ENCODE measurements around the gene SPRING1. TPM values are rescaled to one million over a fixed set of nuclear protein-coding genes. Genes with fewer than 3 reads are reported as not detected.

SPRING1 gene
- total and polyA plus RNA-seq, 7 donors: 10.5 to 38.6 (median 16.7) TPM

DNA sequence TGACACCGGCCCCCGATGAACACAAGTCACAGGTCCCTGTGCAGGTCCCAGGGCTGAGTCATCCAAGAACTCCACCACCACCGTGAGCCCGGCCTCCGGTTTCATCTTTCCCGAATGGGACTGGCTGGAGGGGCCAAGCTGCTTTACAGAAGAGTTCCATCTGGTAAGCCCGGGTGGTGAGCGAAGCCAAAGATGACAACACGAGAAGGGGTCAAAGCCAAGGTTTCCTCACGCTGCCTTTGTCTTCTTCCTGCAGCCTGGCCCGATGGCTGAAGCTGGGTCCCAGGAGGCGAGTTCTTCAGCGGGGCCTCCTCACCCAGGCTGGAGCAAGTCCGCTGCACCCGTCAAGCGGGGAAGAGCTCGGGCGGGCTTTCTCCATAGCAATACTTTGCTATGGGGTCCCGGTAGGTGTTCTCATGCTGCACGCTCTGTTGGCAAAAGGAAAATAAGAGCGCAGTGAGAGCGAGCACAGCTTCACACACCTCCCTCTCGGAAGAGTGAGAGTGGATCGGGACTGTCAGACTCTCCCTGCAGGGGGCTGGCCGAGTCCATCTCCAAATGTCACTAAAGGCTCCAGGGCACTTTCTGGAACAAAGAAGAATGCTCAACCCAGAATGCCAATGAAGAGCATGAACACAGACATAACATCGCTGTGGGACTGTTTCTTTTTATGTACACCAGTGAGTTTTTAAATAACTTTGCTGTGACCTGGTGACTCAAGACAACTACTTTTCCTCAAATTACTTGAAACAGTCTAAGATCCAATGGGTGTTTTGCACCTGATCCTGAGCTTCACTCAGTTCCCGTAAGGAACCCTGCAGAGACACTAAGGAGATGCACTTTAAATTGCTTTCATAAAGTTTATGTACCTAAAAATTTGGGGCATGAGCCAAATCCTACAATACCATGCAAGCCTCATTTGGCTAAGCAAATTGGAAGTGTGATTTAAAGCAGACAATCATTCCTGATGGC lies 20.1 kb downstream of the SPRING1 start:
- Histone ChIP-seq H3K4me3 (peak overlapping the region in 1 of 4 donors; percentile 9), H3K27ac (peak overlapping the region in 3 of 4 donors; percentile 17 to 72 (median 66)), H3K9me3 (no peaks in the 10 kb centered on the region), H3K27me3 (no peaks in the 10 kb centered on the region), H3K36me3 (peaks cover 0 to 42% (median 5%) of the 10 kb centered on the region in 4 donors), H3K4me1 (peaks cover 0 to 31% (median 29%) of the 10 kb centered on the region in 4 donors)
- WGBS, 2 donors: 87 to 90% methylated on average over 27 of the region's 27 CpGs
- TF ChIP-seq EP300 (IDR thresholded peaks at IDR 0.05): no peak
- peak in 2 of 4 donors; percentile 19 to 22 for TF ChIP-seq POLR2AphosphoS5 (IDR thresholded peaks at IDR 0.05)
- peak; percentile 93 for DNase-seq
- intact Hi-C loops (cut with DNase I): no loop called here

DNA sequence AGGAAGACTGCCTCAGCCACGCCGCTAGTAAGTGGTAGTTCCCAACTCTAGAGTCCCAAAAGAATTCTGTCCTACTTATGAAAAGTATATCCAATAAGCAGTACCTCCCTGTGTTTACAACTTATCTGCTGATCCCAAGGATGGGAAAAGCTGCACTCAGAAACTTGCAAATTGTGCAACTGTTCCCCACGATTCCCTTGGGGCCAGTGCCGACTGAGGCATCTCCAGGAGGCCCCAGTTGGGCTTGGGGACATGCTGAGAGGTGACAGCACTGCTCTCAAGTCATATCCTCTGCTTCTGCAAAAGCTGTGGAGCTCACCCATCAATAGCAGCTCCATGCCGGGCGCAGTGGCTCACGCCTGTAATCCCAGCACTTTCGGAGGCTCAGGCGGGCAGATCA lies 23.7 kb downstream of the SPRING1 start:
- H3K9me3 ChIP-seq: no peaks in the 10 kb centered on the region
- no peak overlapping the region for H3K4me3 ChIP-seq
- intact Hi-C loops (cut with DNase I): no loop called here
- H3K27me3 ChIP-seq: no peaks in the 10 kb centered on the region
- H3K4me1 ChIP-seq: peaks cover 0 to 21% (median 19%) of the 10 kb centered on the region in 4 donors
- no peak for DNase-seq
- H3K36me3 ChIP-seq: peaks cover 0 to 26% (median 2%) of the 10 kb centered on the region in 4 donors
- WGBS, 2 donors: 91 to 92% methylated on average over 9 of the region's 9 CpGs
- no peak for TF ChIP-seq POLR2AphosphoS5 (IDR thresholded peaks at IDR 0.05)
- no peak for TF ChIP-seq CTCF (IDR thresholded peaks at IDR 0.05)
- TF ChIP-seq POLR2A (IDR thresholded peaks at IDR 0.05): no peak
- TF ChIP-seq EP300 (IDR thresholded peaks at IDR 0.05): no peak
- no peak overlapping the region for H3K27ac ChIP-seq

- H3K9me3 ChIP-seq: no peaks in the 10 kb centered on the region
- peaks cover 0 to 26% (median 2%) of the 10 kb centered on the region in 4 donors for H3K36me3 ChIP-seq
- H3K4me1 ChIP-seq: peaks cover 0 to 21% (median 19%) of the 10 kb centered on the region in 4 donors
- H3K4me3 ChIP-seq: no peak overlapping the region
- no peak overlapping the region for H3K27ac ChIP-seq
- intact Hi-C loops (cut with DNase I): no loop called here
- DNase-seq: no peak
- WGBS, 2 donors: 96 to 98% methylated on average over 2 of the region's 2 CpGs
- TF ChIP-seq POLR2A (IDR thresholded peaks at IDR 0.05) (no peak), EP300 (IDR thresholded peaks at IDR 0.05) (no peak), POLR2AphosphoS5 (IDR thresholded peaks at IDR 0.05) (no peak), CTCF (IDR thresholded peaks at IDR 0.05) (no peak)
- H3K27me3 ChIP-seq: no peaks in the 10 kb centered on the region
Observed at GRCh38 chr12:116713527-116713926, 24.3 kb downstream of the SPRING1 start.

- peaks cover 0 to 25% (median 2%) of the 10 kb centered on the region in 4 donors for H3K36me3 ChIP-seq
- peaks cover 0 to 15% (median 12%) of the 10 kb centered on the region in 4 donors for H3K4me1 ChIP-seq
- no peak overlapping the region for H3K27ac ChIP-seq
- H3K9me3 ChIP-seq: no peaks in the 10 kb centered on the region
- 87 to 93% methylated on average over 17 of the region's 17 CpGs for WGBS, 2 donors
- DNase-seq: no peak
- H3K27me3 ChIP-seq: peaks cover 0 to 2% (median 0%) of the 10 kb centered on the region in 3 donors
- no peak overlapping the region for H3K4me3 ChIP-seq
- TF ChIP-seq EP300 (IDR thresholded peaks at IDR 0.05) (no peak), POLR2AphosphoS5 (IDR thresholded peaks at IDR 0.05) (no peak), CTCF (IDR thresholded peaks at IDR 0.05) (no peak), POLR2A (IDR thresholded peaks at IDR 0.05) (no peak)
- intact Hi-C loops (cut with DNase I): no loop called here
Observed at GRCh38 chr12:116712458-116713303, 25.2 kb downstream of the SPRING1 start.

All from sigmoid colon (tissue), 7 donors.